AG10803 (cell line): ENCODE results near the gene SLC16A10.

ENCODE experiments used
- DNase-seq: peaks from one replicate; pipeline ENCODE4 v3.0.0; 2010; ENCODE audit warnings: low read depth
- H3K4me3 ChIP-seq: 2 replicates; pipeline ENCODE4 v1.5.1; 2011; ENCODE audit warnings: mild to moderate bottlenecking, low read length, control low read depth
- CTCF ChIP-seq: conservative IDR thresholded peaks from 2 replicates; pipeline ENCODE4 v1.5.1; 2011; ENCODE audit warnings: mild to moderate bottlenecking, low read length, control low read depth, inconsistent platforms

SLC16A10 gene

GRCh38 chr6:111147440-111147839, 60.1 kb downstream of the SLC16A10 start:
- no peak for DNase-seq
- TF ChIP-seq CTCF = no peak
- no peak overlapping the region for H3K4me3 ChIP-seq

GRCh38 chr6:111148110-111148509, 60.8 kb downstream of the SLC16A10 start:
- DNase-seq = no peak
- no peak overlapping the region for H3K4me3 ChIP-seq
- TF ChIP-seq CTCF = no peak

- TF ChIP-seq CTCF = no peak
- no peak overlapping the region for H3K4me3 ChIP-seq
- DNase-seq = no peak
Observed at GRCh38 chr6:111150577-111150976, 63.3 kb downstream of the SLC16A10 start.

- no peak for TF ChIP-seq CTCF
- DNase-seq = no peak
- H3K4me3 ChIP-seq = no peak overlapping the region
Observed at GRCh38 chr6:111154981-111155380, 67.7 kb downstream of the SLC16A10 start.

GRCh38 chr6:111157412-111157811, 70.1 kb downstream of the SLC16A10 start:
- TF ChIP-seq CTCF = no peak
- DNase-seq = no peak
- no peak overlapping the region for H3K4me3 ChIP-seq

GRCh38 chr6:111159633-111160032, 72.3 kb downstream of the SLC16A10 start:
- DNase-seq = no peak
- H3K4me3 ChIP-seq = no peak overlapping the region
- no peak for TF ChIP-seq CTCF

GRCh38 chr6:111161650-111162049, 74.3 kb downstream of the SLC16A10 start:
- TF ChIP-seq CTCF = no peak
- DNase-seq = no peak
- no peak overlapping the region for H3K4me3 ChIP-seq
